ENCODE data around the gene AMPD2.
A peak's percentile ranks its signal among the peaks of the same experiment; 100 is the strongest.

The AMPD2 gene

GRCh38 chr1:109637446-109637845, 17.8 kb downstream of the AMPD2 start:
- no peak overlapping the region for H3K27ac ChIP-seq
- no peak for TF ChIP-seq CTCF (conservative IDR thresholded peaks at IDR 0.05)

- TF ChIP-seq CTCF (conservative IDR thresholded peaks at IDR 0.05), result no peak
- no peak overlapping the region for H3K27ac ChIP-seq
Measured at GRCh38 chr1:109639063-109639840, 19.6 kb downstream of the AMPD2 start.

GRCh38 chr1:109639841-109640184, 20.2 kb downstream of the AMPD2 start:
- no peak overlapping the region for H3K27ac ChIP-seq

GRCh38 chr1:109640285-109640865, 20.7 kb downstream of the AMPD2 start:
- H3K27ac ChIP-seq, result no peak overlapping the region

More at GRCh38 chr1:109639841-109640184, 20.2 kb downstream of the AMPD2 start:
- no peak for TF ChIP-seq CTCF (conservative IDR thresholded peaks at IDR 0.05)

GRCh38 chr1:109641078-109641740, 21.6 kb downstream of the AMPD2 start:
- no peak for TF ChIP-seq CTCF (conservative IDR thresholded peaks at IDR 0.05)
- no peak overlapping the region for H3K27ac ChIP-seq

More at GRCh38 chr1:109640285-109640865, 20.7 kb downstream of the AMPD2 start:
- peak; percentile 90 for TF ChIP-seq CTCF (conservative IDR thresholded peaks at IDR 0.05)

GRCh38 chr1:109641861-109642260, 22.2 kb downstream of the AMPD2 start:
- no peak overlapping the region for H3K27ac ChIP-seq
- TF ChIP-seq CTCF (conservative IDR thresholded peaks at IDR 0.05), result no peak

GRCh38 chr1:109642626-109643025, 23.0 kb downstream of the AMPD2 start:
- no peak overlapping the region for H3K27ac ChIP-seq
- TF ChIP-seq CTCF (conservative IDR thresholded peaks at IDR 0.05), result no peak
